ENCODE data around the gene CRYBB1. TPM values are rescaled to one million over a fixed set of nuclear protein-coding genes. Genes with fewer than 3 reads are reported as not detected.

Gene CRYBB1
- total and polyA plus RNA-seq, 2 experiments from 2014 or later: 1.6 to 3.7 TPM

- TF ChIP-seq ZNF462 (CRISPR knock-in tag; IDR thresholded peaks at IDR 0.05): no peak
- no peak for TF ChIP-seq ZNF114 (CRISPR knock-in tag; IDR thresholded peaks at IDR 0.05)
- no peak for TF ChIP-seq EZH2phosphoT487 (IDR thresholded peaks at IDR 0.05; ENCODE audit: unreplicated experiment)
These were observed 30.9 kb upstream of the CRYBB1 start (continued) for GRCh38 chr22:26648528-26649388.

- Mint-ChIP-seq H3K27ac (peak overlapping the region; percentile 83; the same call in 1 of the 2 replicates), H3K4me1 (peaks cover 67% of the 10 kb centered on the region), H3K36me3 (ENCODE audit: low read depth) (no peaks in the 10 kb centered on the region), H3K4me3 (peak overlapping the region; percentile 50), H3K27me3 (ENCODE audit: insufficient read depth, low read depth, poor library complexity) (peaks cover 23% of the 10 kb centered on the region), H3K9me3 (no peaks in the 10 kb centered on the region; the same call in 2 of the 3 replicates)
- peak; percentile 89 for DNase-seq (ENCODE audit: low spot score)
- H3K79me2 ChIP-seq (replicated peaks; ENCODE audit: insufficient read depth): no peaks in the 10 kb centered on the region
- ATAC-seq: peak; percentile 76
- TF ChIP-seq ZNF462 (CRISPR knock-in tag; IDR thresholded peaks at IDR 0.05) (peak; percentile 0; the same call in 1 of the 2 replicates), ZNF331 (CRISPR knock-in tag; IDR thresholded peaks at IDR 0.05; ENCODE audit: low read depth) (no peak), CREB1 (CRISPR knock-in tag; IDR thresholded peaks at IDR 0.05; ENCODE audit: low read depth) (peak; percentile 42), ZNF114 (CRISPR knock-in tag; IDR thresholded peaks at IDR 0.05) (no peak)
- H4K20me1 ChIP-seq (replicated peaks; ENCODE audit: insufficient read depth): no peaks in the 10 kb centered on the region
- peaks cover 68% of the 10 kb centered on the region for H3K4me1 ChIP-seq (ENCODE audit: insufficient read depth)
- H3K4me2 ChIP-seq: peak overlapping the region; percentile 41
- no peaks in the 10 kb centered on the region for H3K36me3 ChIP-seq (ENCODE audit: insufficient read depth)
- H3K9me2 ChIP-seq (ENCODE audit: insufficient read depth): no peaks in the 10 kb centered on the region
- H3K27me3 ChIP-seq (ENCODE audit: insufficient read depth): no peaks in the 10 kb centered on the region
- H2AFZ ChIP-seq: peak overlapping the region; percentile 30; the same call in 1 of the 2 replicates
- peak overlapping the region; percentile 76 for H3K27ac ChIP-seq (ENCODE audit: low read depth)
- peak overlapping the region; percentile 43; the same call in 1 of the 2 replicates for H3K4me3 ChIP-seq
- peaks cover 22% of the 10 kb centered on the region for H3F3A ChIP-seq (replicated peaks; ENCODE audit: low read depth)
These were observed 30.2 kb upstream of the CRYBB1 start for GRCh38 chr22:26648011-26648497.
